ENCODE measurements around the gene FAM83C.

The FAM83C gene

DNA sequence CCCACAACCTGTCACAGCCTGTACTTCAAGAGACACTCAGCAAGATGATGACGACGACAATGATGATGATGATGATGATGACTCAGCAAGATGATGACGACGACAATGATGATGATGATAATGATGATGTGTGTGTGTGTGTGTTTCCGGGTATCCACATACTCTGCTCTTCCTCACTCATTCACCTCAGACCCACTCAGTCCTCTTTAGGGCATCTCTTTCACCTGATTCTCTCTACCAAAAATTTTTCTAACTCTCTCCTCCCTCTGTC is 6.5 kb downstream of the FAM83C start:
- no peak overlapping the region for H3K4me3 ChIP-seq
- no peaks in the 10 kb centered on the region for H3K27me3 ChIP-seq

DNA sequence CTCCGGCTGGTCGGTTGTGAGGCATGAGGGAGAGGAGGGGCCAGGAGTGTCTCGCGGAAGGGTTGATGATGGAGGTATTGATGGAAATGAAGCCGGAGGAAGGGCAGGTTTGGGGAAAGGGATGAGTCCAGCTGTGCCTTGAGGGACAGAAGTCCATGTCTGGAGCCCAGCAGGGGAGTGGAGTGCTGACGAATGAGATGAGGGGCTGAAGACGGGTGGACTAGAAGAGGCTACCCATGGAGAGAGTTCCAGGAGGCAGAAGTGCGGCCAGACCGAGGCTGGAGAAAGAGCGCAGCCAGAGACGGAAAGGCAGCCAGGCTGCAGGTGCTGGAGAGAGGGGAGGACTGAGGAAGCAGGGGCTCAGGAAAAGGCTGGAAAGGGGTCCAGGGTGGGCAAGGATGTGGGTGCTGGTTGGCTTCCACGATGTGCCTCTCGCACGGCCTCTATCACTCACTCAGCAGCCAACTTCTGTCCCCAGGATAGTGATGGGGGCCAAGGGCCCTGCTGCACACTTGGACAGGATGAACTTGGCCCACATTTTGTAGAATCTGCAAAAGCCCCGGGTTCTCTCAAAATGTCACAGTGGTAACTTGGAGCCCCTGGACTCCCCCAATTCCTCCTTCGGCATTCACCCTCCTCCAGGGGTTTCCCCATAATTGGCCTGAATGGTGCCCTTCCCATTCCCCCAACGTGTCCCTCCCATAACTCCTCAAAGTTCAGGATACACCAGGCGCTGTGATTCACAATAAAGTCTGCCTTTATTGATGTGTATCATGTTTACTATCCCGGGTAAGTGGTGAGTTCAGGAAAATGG is 7.0 kb downstream of the FAM83C start:
- no peaks in the 10 kb centered on the region for H3K27me3 ChIP-seq
- H3K9me3 ChIP-seq (replicated peaks in 1 of 11) = no peaks in the 10 kb centered on the region
- peaks cover 14 to 32% (median 19%) of the 10 kb centered on the region in 10 experiments for H3K4me1 ChIP-seq
- peak overlapping the region; percentile 86 to 99 (median 96) for H3K4me2 ChIP-seq
- TF ChIP-seq Cebpa-rat (IDR thresholded peaks at IDR 0.05) = no peak
- peaks cover 0 to 40% (median 23%) of the 10 kb centered on the region in 11 experiments; a peak in 16 of 22 replicates for H4K20me1 ChIP-seq
- peak overlapping the region; percentile 75 to 92 (median 86); a peak in 21 of 22 replicates for H3K27ac ChIP-seq
- peak overlapping the region; percentile 74 to 99 (median 94) for H3K4me3 ChIP-seq
- H3K36me3 ChIP-seq = peaks cover 18 to 34% (median 31%) of the 10 kb centered on the region in 11 experiments
- H3K9ac ChIP-seq = peak overlapping the region; percentile 86 to 96 (median 93)

More for the DNA sequence above, 6.5 kb downstream of the FAM83C start:
- Histone ChIP-seq H3K9me3 (replicated peaks in 1 of 11) (no peaks in the 10 kb centered on the region), H3K27ac (no peak overlapping the region), H4K20me1 (peaks cover 0 to 34% (median 17%) of the 10 kb centered on the region in 11 experiments; a peak in 15 of 22 replicates), H3K4me1 (peaks cover 14 to 26% (median 19%) of the 10 kb centered on the region in 10 experiments), H3K9ac (no peak overlapping the region), H3K36me3 (peaks cover 13 to 29% (median 26%) of the 10 kb centered on the region in 11 experiments), H3K4me2 (no peak overlapping the region)
- no peak for TF ChIP-seq Cebpa-rat (IDR thresholded peaks at IDR 0.05)

- H3K27ac ChIP-seq = peak within 1 kb of the TSS; percentile 75 to 92 (median 86)
- no peak for TF ChIP-seq Cebpa-rat (IDR thresholded peaks at IDR 0.05)
- H3K9ac ChIP-seq = peak within 1 kb of the TSS; percentile 86 to 96 (median 93)
- peak within 1 kb of the TSS; percentile 86 to 99 (median 96) for H3K4me2 ChIP-seq
- H3K27me3 ChIP-seq = no peaks in the 10 kb centered on the region
- no peaks in the 10 kb centered on the region for H3K9me3 ChIP-seq (replicated peaks in 1 of 11)
- H4K20me1 ChIP-seq = peaks cover 0 to 47% (median 30%) of the 10 kb centered on the region in 11 experiments; a peak in 16 of 22 replicates
- peaks cover 14 to 38% (median 19%) of the 10 kb centered on the region in 10 experiments for H3K4me1 ChIP-seq
- H3K4me3 ChIP-seq = peak within 1 kb of the TSS; percentile 74 to 99 (median 94)
- peaks cover 26 to 42% (median 39%) of the 10 kb centered on the region in 11 experiments for H3K36me3 ChIP-seq
Measured at GRCh38 chr20:35284267-35284991, 7.8 kb downstream of the FAM83C start, which contains the start of gene EIF6. EIF6 (minus strand) TSS chr20:35284772; CDS start chr20:35284487, 285 bp downstream.

DNA sequence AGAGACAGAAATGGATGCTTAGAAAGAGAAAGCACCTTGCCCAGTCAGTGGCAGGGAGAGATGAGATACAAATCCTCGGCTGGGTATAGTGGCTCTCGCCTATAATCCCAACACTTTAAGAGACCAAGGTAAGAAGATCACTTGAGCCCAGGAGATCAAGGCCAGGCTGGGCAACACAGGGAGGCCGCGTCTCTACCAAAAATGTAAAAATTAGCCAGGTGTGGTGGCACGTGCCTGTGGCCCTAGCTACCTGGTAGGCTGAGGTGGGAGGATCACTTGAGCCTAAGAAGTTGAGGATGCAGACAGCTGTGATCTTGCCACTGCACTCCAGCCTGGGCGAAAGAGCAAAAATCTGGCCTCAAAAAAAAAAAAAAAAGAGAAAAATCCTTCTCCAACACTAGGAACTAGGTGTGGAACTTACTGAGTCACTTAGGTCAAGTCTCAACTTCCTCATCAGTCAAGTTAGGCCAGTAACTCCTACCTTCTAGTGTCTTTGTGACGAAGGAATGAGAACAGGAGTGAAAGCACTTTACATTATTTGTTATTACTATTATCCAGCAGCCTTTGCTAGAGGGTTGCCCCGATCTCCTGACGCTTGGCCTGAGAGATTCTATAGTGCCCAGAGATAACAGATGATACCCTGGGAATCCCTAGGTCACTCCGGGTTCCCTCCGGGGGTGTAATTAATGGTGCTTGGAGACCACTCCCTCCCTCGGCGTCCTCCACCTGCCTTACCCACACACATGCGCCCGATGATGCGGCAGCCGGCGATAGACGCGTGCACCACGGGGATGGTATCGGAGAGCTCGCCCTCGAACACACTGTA is 8.6 kb downstream of the FAM83C start:
- Histone ChIP-seq H3K9me3 (replicated peaks in 1 of 11) (no peaks in the 10 kb centered on the region), H3K4me3 (peak overlapping the region; percentile 74 to 99 (median 94)), H3K27me3 (no peaks in the 10 kb centered on the region), H4K20me1 (peaks cover 0 to 55% (median 38%) of the 10 kb centered on the region in 11 experiments; a peak in 16 of 22 replicates), H3K36me3 (peaks cover 34 to 49% (median 47%) of the 10 kb centered on the region in 11 experiments), H3K4me1 (peaks cover 14 to 38% (median 19%) of the 10 kb centered on the region in 10 experiments), H3K27ac (peak overlapping the region; percentile 75 to 92 (median 86)), H3K4me2 (peak overlapping the region; percentile 86 to 99 (median 96)), H3K9ac (peak overlapping the region; percentile 86 to 96 (median 93))
- TF ChIP-seq Cebpa-rat (IDR thresholded peaks at IDR 0.05) = no peak

GRCh38 chr20:35281506-35282101 is 10.6 kb downstream of the FAM83C start:
- H3K36me3 ChIP-seq = peaks cover 39 to 57% (median 53%) of the 10 kb centered on the region in 11 experiments
- H3K27me3 ChIP-seq = no peaks in the 10 kb centered on the region
- H3K4me3 ChIP-seq = no peak overlapping the region
- H4K20me1 ChIP-seq = peaks cover 1 to 68% (median 42%) of the 10 kb centered on the region in 11 experiments; a peak in 18 of 22 replicates
- peaks cover 20 to 47% (median 24%) of the 10 kb centered on the region in 10 experiments for H3K4me1 ChIP-seq
- H3K4me2 ChIP-seq = no peak overlapping the region; a peak in 2 of 22 replicates
- no peak for TF ChIP-seq Cebpa-rat (IDR thresholded peaks at IDR 0.05)
- H3K27ac ChIP-seq = no peak overlapping the region
- H3K9ac ChIP-seq = no peak overlapping the region
- H3K9me3 ChIP-seq (replicated peaks in 1 of 11) = no peaks in the 10 kb centered on the region

DNA sequence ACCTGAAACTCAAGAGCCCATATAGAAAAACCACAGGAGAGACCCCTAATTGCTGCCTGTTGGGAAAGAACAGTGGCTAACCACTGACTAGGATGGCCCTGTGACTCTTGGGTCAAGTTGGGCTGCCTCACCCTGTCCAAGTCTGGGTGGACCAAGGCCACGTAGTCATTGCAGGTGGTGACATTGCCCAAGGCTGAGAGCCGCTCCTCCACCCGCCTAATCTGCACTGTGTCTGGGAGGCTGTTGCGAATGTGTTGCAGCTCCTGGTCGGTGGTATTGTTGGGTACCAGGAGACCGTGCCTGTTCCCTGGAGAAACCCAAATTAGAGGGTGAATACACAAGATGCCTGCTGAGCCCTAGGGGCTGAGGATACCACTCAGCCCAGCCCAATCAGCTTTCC is 11.7 kb downstream of the FAM83C start:
- Histone ChIP-seq H3K9ac (peak overlapping the region in 3 of 11 experiments; percentile 1 to 6 (median 3); a peak in 2 of 22 replicates), H4K20me1 (peaks cover 12 to 78% (median 52%) of the 10 kb centered on the region in 11 experiments; a peak in 18 of 22 replicates), H3K4me1 (peaks cover 25 to 58% (median 33%) of the 10 kb centered on the region in 10 experiments), H3K4me2 (no peak overlapping the region), H3K27ac (peak overlapping the region in 1 of 11 experiments; percentile 17; a peak in 1 of 22 replicates), H3K36me3 (peaks cover 50 to 67% (median 64%) of the 10 kb centered on the region in 11 experiments), H3K4me3 (no peak overlapping the region), H3K27me3 (no peaks in the 10 kb centered on the region), H3K9me3 (replicated peaks in 1 of 11) (no peaks in the 10 kb centered on the region)
- no peak for TF ChIP-seq Cebpa-rat (IDR thresholded peaks at IDR 0.05)

DNA sequence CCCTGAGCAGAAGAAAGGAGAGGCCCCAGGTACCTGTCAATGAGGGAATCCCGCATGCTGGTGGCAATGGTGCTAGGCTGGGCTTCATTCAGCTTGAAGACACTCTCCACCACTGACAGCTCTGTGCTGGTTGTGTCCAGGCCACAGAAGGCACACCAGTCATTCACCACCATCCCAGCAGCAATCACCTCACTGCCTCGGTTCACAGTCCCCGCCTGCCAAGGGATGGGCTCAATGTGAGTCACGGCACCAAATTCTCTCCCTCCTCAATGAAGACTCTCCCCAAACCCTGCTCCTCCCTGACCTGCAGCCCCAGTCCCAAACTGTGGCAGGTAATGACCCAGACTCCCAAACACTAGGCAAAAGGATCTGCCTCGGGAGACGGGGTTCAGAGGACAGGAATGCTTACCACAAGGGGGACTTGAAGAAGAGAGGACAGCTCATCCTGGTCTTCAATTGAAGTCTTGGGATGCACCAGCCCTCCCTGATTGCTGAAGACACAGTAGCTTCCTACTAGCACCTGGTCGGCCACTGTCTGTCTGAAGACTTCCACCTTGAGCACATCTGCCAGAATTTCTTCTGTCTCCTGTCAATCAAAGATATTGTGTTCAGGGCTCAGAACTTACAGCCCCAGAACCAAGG is 12.6 kb downstream of the FAM83C start:
- Histone ChIP-seq H3K4me2 (no peak overlapping the region), H3K27me3 (no peaks in the 10 kb centered on the region), H3K36me3 (peaks cover 59 to 76% (median 73%) of the 10 kb centered on the region in 11 experiments), H3K27ac (no peak overlapping the region), H4K20me1 (peaks cover 21 to 81% (median 55%) of the 10 kb centered on the region in 11 experiments; a peak in 19 of 22 replicates), H3K9ac (peak overlapping the region in 8 of 11 experiments; percentile 1 to 41 (median 7); a peak in 5 of 22 replicates), H3K4me3 (no peak overlapping the region), H3K4me1 (peaks cover 22 to 57% (median 26%) of the 10 kb centered on the region in 10 experiments), H3K9me3 (replicated peaks in 1 of 11) (no peaks in the 10 kb centered on the region)
- no peak for TF ChIP-seq Cebpa-rat (IDR thresholded peaks at IDR 0.05)
